Brain microvascular endothelial cell (primary cell): ENCODE results near the gene ATP5MG.
"Not testable (repeated sequence)": the region's sequence is repeated elsewhere in the genome, so short reads cannot be mapped to it uniquely, and the experiment has no call there.

Experiments
- DNase-seq: peaks from one replicate; pipeline ENCODE4 v3.0.0-alpha.2; 2020
- H3K27ac ChIP-seq: fragments of 250-450 bp; sonication (Bioruptor Pico); 2 replicates; pipeline ENCODE4 v1.5.1; 2020; ENCODE audit warnings: mild to moderate bottlenecking, moderate library complexity
- H3K27me3 ChIP-seq: fragments of 250-450 bp; sonication (Bioruptor Pico); replicated peaks from 2 replicates; pipeline ENCODE4 v1.5.1; 2020; ENCODE audit warnings: mild to moderate bottlenecking
- H3K36me3 ChIP-seq: fragments of 250-450 bp; sonication (Bioruptor Pico); replicated peaks from 2 replicates; pipeline ENCODE4 v1.5.1; 2020; ENCODE audit warnings: mild to moderate bottlenecking
- H3K4me3 ChIP-seq: 2 replicates; pipeline ENCODE4 v1.5.1; 2011; ENCODE audit warnings: low read depth, mild to moderate bottlenecking, control low read depth, low read length, moderate library complexity
- in situ Hi-C: cut with HindIII; loops from 2 replicates; pipeline ENCODE4 v1.10.0; 2017; ENCODE audit warnings: low sequenced_read_pairs, low pct_ligation_motif_present
- TF ChIP-seq, protein P1 (sequence below): IDR thresholded peaks from 2 replicates; pipeline ENCODE4 v1.5.1; 2011; ENCODE audit warnings: low read depth, mild to moderate bottlenecking, moderate library complexity, low read length, control low read depth, inconsistent platforms; ENCODE audit errors: missing control alignments

ATP5MG gene

DNA sequence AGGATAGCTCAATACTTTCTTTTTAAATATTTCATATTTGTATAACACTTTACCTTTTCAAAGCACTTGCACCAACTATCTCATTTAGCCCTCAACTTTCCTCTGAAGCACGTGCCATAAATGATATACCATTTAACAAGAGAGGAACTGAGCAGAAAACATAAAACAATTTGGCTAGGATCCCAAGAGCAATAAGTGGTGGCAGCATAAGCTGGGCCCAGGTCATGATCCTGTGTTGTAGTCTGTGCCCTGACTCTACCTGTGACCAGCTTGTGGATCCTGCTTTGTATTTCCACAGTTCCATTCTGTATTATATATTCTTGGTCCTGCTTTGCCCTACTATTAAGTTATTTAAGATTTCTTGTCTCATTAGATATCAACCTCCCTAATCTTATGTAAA is 11.5 kb downstream of the ATP5MG start:
- TF ChIP-seq, protein P1, sequence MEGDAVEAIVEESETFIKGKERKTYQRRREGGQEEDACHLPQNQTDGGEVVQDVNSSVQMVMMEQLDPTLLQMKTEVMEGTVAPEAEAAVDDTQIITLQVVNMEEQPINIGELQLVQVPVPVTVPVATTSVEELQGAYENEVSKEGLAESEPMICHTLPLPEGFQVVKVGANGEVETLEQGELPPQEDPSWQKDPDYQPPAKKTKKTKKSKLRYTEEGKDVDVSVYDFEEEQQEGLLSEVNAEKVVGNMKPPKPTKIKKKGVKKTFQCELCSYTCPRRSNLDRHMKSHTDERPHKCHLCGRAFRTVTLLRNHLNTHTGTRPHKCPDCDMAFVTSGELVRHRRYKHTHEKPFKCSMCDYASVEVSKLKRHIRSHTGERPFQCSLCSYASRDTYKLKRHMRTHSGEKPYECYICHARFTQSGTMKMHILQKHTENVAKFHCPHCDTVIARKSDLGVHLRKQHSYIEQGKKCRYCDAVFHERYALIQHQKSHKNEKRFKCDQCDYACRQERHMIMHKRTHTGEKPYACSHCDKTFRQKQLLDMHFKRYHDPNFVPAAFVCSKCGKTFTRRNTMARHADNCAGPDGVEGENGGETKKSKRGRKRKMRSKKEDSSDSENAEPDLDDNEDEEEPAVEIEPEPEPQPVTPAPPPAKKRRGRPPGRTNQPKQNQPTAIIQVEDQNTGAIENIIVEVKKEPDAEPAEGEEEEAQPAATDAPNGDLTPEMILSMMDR, result no peak
- no peak overlapping the region for H3K27ac ChIP-seq
- in situ Hi-C loops, result no loop called here
- no peaks in the 10 kb centered on the region for H3K36me3 ChIP-seq
- no peak for DNase-seq
- H3K4me3 ChIP-seq, result no peak overlapping the region
- H3K27me3 ChIP-seq, result no peaks in the 10 kb centered on the region

DNA sequence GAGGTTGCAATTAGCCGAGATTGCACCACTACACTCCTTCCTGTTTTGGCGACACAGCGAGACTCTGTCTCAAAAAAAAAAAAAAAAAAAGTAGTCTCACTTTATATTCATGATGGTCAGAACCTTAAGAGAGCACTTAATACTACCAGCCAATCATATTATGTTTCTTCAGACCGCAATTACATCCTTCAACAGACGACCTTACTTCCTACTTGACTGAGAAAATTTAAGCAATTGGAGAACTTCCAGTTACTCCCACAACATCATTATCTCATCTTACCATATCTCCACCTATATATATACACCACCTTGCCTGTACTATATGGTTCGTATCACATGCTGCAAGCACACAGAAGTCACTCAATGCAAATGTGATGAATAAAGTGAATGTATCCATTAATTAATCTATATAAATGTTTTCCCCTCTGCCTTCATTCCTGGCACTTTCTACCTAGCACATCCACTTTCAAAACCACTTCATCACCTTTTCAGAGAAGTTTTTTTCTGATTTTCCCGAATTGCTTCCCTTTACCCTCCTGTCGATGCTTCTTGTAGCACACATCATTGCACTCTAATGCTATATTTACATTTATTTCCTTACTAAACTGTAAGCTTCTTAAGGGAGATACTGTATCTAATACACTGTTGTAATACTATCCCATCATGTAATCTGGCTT is 13.8 kb downstream of the ATP5MG start:
- no peak overlapping the region for H3K4me3 ChIP-seq
- no peak for DNase-seq
- H3K36me3 ChIP-seq, result no peaks in the 10 kb centered on the region
- in situ Hi-C loops, result no loop called here
- peak overlapping the region; percentile 17 for H3K27ac ChIP-seq
- no peaks in the 10 kb centered on the region for H3K27me3 ChIP-seq
- TF ChIP-seq, protein P1, result no peak

DNA sequence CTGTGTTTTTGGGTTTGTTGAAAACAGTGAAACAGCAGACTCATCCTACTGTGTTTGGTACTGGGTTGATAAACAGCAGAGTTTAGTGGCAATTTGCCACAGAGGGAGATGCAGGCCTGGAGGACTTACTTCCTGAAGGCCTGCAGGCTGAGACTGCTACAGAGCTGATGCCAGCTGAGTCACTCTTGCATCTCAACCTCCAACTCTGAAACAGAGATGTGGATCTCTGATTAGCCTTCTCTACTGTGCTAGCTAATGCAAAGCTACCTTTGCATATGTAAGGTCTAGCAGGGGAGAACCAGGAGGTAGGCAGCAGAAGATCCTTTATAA is 14.3 kb downstream of the ATP5MG start:
- TF ChIP-seq, protein P1, result no peak
- peak; percentile 95 for DNase-seq
- Histone ChIP-seq H3K27ac (peak overlapping the region; percentile 17), H3K36me3 (no peaks in the 10 kb centered on the region), H3K27me3 (no peaks in the 10 kb centered on the region), H3K4me3 (no peak overlapping the region)
- in situ Hi-C loops, result no loop called here

DNA sequence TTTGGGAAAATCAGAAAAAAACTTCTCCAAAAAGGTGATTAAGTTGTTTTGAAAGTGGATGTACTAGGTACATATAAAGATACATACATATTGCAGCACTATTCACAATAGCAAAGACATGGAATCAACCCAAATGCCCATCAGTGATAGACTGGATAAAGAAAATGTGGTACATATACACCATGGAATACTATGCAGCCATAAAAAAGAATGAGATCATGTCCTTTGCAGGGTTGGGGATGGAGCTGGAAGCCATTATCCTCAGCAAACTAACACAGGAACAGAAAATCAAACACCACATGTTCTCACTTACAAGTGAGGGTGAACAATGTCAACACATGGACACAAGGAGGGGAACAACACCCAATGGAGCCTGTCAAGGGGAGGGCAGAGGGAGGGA is 15.5 kb downstream of the ATP5MG start:
- H3K27ac ChIP-seq, H3K4me3 ChIP-seq, H3K27me3 ChIP-seq, in situ Hi-C loops, DNase-seq, H3K36me3 ChIP-seq: not testable (repeated sequence)

DNA sequence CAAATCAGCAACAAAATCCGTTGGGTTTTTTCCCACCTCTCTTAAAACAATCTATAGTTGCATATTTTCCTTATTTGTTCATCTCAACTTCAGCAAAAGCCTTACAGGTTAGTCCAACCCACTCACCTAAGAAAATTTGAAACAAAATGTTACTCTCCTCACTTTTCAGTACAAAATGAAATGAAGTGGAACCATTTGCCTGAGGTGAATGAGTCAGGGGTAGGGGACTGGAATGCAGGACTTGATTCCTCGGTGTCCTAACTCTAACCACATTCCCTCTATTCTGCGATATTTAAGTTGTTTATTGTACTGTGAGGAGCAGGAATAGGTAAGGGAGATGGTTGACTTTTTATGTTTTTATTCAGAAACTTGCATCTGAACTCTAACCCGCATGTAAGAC is 16.4 kb downstream of the ATP5MG start:
- Histone ChIP-seq H3K27ac (no peak overlapping the region), H3K27me3 (no peaks in the 10 kb centered on the region), H3K36me3 (no peaks in the 10 kb centered on the region), H3K4me3 (no peak overlapping the region)
- TF ChIP-seq, protein P1, result no peak
- no peak for DNase-seq
- in situ Hi-C loops, result no loop called here

DNA sequence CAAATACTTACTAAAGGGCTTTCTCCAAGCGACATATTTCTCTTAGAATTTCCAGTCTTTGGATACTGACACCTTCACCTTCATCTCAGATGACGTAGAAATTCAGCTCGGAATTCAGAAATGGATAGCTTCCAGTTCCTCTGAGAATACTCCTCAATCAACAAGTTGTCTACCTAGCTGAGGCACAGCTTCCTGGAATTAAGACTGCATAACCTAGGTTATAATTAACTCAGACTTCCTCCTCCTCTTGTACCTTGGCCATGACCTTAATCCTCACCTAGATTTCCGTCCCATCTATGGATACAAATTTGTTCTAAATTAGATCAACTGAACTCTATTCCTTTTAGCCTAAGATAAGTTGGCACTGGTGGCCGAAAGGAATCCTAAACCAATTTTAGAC is 17.4 kb downstream of the ATP5MG start:
- TF ChIP-seq, protein P1, result no peak
- Histone ChIP-seq H3K4me3 (no peak overlapping the region), H3K36me3 (no peaks in the 10 kb centered on the region), H3K27me3 (no peaks in the 10 kb centered on the region), H3K27ac (no peak overlapping the region)
- no peak for DNase-seq
- in situ Hi-C loops, result no loop called here
